Mammary epithelial cell (primary cell): Measurements from ENCODE around the gene EID1.

Experiments
- CTCF ChIP-seq, 2 donors: IDR thresholded peaks in 1 of 2; conservative IDR thresholded peaks in 1 of 2; 2 replicates each; pipeline ENCODE4 v1.5.1; 2011 to 2012; ENCODE audit warnings: inconsistent platforms in 2 of 2, low read length in 2 of 2, mild to moderate bottlenecking in 2 of 2, control low read depth in 1 of 2, low read depth in 1 of 2; ENCODE audit not compliant: insufficient read depth in 1 of 2; ENCODE audit errors: extremely low read depth in 1 of 2
- EZH2 ChIP-seq: IDR thresholded peaks from 2 replicates; pipeline ENCODE4 v1.6.1; 2012; ENCODE audit warnings: low read length, inconsistent platforms, borderline replicate concordance

DNA sequence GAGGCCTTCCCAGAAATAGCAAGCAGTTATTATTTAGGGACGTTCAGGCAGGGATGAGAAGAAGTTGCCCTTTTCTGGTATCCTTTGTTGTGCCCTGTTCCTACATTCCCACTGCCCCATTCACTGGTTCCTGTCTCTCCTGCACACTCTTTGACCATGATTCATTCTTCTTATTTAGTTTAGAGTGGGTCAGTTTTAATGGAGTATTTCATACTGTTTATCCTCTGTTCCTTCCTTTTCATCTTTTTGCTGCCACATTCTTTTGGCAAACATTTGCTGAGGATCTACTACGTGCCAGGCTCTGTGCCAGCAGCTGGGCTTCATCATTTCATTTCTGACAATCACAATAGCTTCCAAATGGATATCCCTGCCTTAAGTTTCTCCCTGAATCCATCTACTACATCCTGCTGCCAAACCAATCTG is 11.8 kb upstream of the EID1 start:
- TF ChIP-seq CTCF (conservative IDR thresholded peaks at IDR 0.05 in 1 of 2, IDR thresholded peaks at IDR 0.05 in 1 of 2; ENCODE audit: extremely low read depth in 1 of 2, insufficient read depth in 1 of 2, low read depth in 1 of 2, low read length in 2 of 2), result no peak
- TF ChIP-seq EZH2, result no peak
